Osteocyte (in vitro differentiated cells): ENCODE results near the gene AK5. TPM values are rescaled to one million over a fixed set of nuclear protein-coding genes. Genes with fewer than 3 reads are reported as not detected.

Experiments
- DNase-seq: peaks from one replicate; pipeline ENCODE4 v3.0.0; 2021; ENCODE audit warnings: mixed read lengths; ENCODE audit not compliant: unreplicated experiment; ENCODE audit errors: extremely low spot score
- H3K27ac Mint-ChIP-seq: one replicate; pipeline ENCODE4 v1.8.0; 2021; ENCODE audit warnings: mild to moderate bottlenecking, mixed read lengths; ENCODE audit not compliant: unreplicated experiment
- H3K27me3 Mint-ChIP-seq: one replicate; pipeline ENCODE4 v1.8.0; 2021; ENCODE audit warnings: mixed read lengths; ENCODE audit not compliant: unreplicated experiment
- H3K36me3 Mint-ChIP-seq: one replicate; pipeline ENCODE4 v1.8.0; 2021; ENCODE audit warnings: mixed read lengths; ENCODE audit not compliant: unreplicated experiment
- H3K4me1 Mint-ChIP-seq: one replicate; pipeline ENCODE4 v1.8.0; 2021; ENCODE audit warnings: mixed read lengths; ENCODE audit not compliant: unreplicated experiment
- H3K4me3 Mint-ChIP-seq: one replicate; pipeline ENCODE4 v1.8.0; 2021; ENCODE audit warnings: mild to moderate bottlenecking, moderate library complexity, mixed read lengths; ENCODE audit not compliant: unreplicated experiment
- H3K9me3 Mint-ChIP-seq: one replicate; pipeline ENCODE4 v1.8.0; 2021; ENCODE audit warnings: mixed read lengths; ENCODE audit not compliant: unreplicated experiment
- total RNA-seq: library from RNA; stranded (reverse); gene quantifications from 2 replicates; pipeline ENCODE4 v1.2.1, GENCODE V29; 2021
- TF ChIP-seq, protein P1 (sequence below): fragments of 200-600 bp; sonication (generic); IDR thresholded peaks from 2 replicates; pipeline ENCODE4 v1.5.0; 2021; ENCODE audit warnings: antibody characterized with exemption, mild to moderate bottlenecking, moderate library complexity

The AK5 gene
- total RNA-seq, 1 donor from 2014 or later, result 38.1 TPM

DNA sequence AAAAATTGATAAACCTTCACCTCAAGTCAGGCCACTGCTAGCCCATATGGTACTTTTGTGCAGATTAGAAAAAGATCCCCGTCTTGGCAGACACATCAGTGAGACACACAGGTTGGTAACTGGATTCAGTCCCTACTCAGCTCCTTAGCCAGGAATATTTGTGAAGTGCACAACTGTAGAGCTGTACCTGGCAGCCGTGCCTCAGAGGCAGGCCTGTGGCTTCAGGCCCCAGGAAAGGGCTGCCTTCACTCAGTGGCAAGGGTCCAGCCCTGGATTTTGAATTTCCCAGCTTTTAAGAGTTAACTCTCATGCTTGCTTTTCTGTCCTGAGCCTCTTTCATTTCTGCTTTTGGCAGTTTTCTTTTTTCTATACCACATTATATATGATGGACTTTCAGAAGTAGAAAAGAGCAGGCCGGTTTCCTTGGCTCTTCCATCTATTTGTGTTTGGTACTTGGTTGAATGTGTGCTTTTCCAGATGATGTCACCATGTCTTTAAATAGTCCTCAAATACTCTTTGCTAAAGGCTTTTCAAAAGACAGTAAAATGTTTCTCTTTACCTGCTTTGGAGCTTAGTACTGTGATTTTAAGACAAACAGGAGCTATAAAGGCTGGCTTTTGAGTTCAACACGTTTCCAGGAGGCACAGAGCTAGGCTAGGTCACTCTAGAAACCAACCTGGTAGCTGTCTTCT lies 186.6 kb downstream of the AK5 start:
- Mint-ChIP-seq H3K27ac (peak overlapping the region; percentile 24), H3K27me3 (no peaks in the 10 kb centered on the region), H3K36me3 (no peaks in the 10 kb centered on the region), H3K4me1 (peaks cover 14% of the 10 kb centered on the region), H3K9me3 (no peaks in the 10 kb centered on the region), H3K4me3 (no peak overlapping the region)
- TF ChIP-seq, protein P1, sequence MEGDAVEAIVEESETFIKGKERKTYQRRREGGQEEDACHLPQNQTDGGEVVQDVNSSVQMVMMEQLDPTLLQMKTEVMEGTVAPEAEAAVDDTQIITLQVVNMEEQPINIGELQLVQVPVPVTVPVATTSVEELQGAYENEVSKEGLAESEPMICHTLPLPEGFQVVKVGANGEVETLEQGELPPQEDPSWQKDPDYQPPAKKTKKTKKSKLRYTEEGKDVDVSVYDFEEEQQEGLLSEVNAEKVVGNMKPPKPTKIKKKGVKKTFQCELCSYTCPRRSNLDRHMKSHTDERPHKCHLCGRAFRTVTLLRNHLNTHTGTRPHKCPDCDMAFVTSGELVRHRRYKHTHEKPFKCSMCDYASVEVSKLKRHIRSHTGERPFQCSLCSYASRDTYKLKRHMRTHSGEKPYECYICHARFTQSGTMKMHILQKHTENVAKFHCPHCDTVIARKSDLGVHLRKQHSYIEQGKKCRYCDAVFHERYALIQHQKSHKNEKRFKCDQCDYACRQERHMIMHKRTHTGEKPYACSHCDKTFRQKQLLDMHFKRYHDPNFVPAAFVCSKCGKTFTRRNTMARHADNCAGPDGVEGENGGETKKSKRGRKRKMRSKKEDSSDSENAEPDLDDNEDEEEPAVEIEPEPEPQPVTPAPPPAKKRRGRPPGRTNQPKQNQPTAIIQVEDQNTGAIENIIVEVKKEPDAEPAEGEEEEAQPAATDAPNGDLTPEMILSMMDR, result no peak
- DNase-seq, result no peak

DNA sequence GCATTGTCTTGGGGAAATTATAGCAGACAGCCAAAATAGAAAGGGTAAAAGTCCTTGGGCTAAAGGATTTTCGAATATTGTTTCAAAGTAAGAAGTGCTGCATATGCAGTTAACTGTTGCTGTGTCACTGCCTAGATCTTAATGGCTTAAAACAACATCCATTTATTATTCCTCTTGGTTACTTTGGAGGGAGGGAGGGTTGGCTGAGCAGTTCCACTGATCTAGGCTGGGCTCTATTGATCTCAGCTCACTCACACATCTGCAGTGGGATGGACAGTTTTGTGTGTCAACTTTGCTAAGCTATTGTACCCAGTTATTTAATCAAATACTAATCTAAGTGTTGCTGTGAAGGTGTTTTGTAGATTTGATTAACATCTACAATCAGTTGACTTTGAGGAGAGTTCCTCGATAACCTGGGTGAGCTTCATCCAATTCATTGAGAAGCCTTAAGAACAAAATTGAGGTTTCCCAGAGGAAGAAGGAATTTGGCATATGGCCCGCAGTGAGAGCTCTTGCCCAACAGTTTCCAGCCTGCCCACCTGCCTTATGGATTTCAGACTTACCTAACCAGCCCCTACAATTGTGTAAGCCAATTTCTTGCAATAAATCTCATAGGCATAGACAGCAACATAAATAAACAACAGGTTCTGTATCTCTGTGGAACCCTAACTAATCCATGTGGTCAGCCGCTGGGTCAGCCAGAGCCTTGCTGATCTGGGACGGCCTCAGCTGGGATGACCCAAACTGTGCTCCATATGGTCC lies 187.3 kb downstream of the AK5 start:
- Mint-ChIP-seq H3K27me3 (no peaks in the 10 kb centered on the region), H3K27ac (peak overlapping the region; percentile 24), H3K36me3 (no peaks in the 10 kb centered on the region), H3K4me3 (no peak overlapping the region), H3K4me1 (peaks cover 22% of the 10 kb centered on the region), H3K9me3 (no peaks in the 10 kb centered on the region)
- DNase-seq, result no peak
- TF ChIP-seq, protein P1, result no peak

DNA sequence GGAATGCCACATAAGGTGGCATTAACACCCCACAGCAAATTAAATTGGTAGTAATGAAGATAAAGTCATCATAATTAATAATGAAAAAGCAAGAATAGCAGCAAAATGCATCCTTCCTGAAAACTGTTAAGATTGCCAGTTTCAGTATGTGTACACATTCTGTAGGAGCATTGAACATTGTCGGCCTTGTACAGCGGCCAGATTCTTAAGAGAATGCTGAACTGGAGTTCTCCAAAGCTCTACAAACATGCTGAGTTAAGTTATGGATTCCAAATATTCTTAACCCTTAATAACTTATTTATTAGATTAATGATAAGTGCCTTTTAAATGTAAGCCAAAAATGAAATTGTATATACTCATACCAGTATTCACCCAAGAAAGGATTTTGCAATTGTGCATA lies 189.9 kb downstream of the AK5 start:
- TF ChIP-seq, protein P1, result no peak
- Mint-ChIP-seq H3K4me3 (no peak overlapping the region), H3K9me3 (no peaks in the 10 kb centered on the region), H3K27me3 (no peaks in the 10 kb centered on the region), H3K27ac (no peak overlapping the region), H3K4me1 (peaks cover 22% of the 10 kb centered on the region), H3K36me3 (no peaks in the 10 kb centered on the region)
- DNase-seq, result no peak

DNA sequence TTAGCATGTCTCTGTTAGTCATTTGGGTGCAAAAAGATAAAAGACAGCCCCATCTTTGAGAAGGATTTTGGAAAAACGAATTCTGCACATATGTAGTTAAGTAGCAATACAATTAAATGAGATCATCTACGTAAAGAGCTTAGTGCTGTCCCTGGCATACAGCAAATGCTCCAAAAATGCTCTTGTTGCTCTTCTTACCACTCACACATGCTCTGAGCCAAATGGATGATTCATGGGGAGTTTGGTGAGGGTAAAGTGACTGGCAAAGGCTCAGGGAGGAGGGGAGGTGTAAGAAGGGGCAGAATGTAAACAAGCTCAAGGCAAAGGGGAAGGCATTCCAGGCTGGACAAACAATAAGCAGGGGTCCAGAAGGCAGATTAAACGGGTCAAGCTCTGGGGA lies 191.9 kb downstream of the AK5 start:
- peaks cover 18% of the 10 kb centered on the region for H3K4me1 Mint-ChIP-seq
- TF ChIP-seq, protein P1, result no peak
- H3K4me3 Mint-ChIP-seq, result no peak overlapping the region
- H3K9me3 Mint-ChIP-seq, result peaks cover 5% of the 10 kb centered on the region
- H3K27me3 Mint-ChIP-seq, result no peaks in the 10 kb centered on the region
- peak overlapping the region; percentile 5 for H3K27ac Mint-ChIP-seq
- H3K36me3 Mint-ChIP-seq, result peaks cover 3% of the 10 kb centered on the region
- DNase-seq, result no peak

DNA sequence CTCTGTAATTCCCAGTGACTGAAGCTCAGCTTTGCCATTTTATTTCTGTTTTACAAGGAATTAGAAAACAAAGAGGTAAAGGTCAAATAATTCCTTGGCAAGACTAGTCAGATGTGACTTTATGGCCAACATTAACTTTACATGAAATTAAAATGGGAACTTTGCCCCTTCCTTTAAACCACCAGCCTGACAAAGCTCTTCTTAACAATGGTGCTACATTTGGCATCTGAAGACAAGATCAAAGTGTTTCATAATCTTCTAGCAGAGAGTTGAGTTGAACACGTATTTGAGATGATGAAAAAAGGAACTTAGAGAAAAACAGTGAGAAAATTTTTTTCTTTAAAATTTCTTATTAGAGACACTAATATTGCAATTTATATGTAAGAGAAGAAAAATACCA lies 193.8 kb downstream of the AK5 start:
- peaks cover 6% of the 10 kb centered on the region for H3K9me3 Mint-ChIP-seq
- DNase-seq, result no peak
- H3K4me3 Mint-ChIP-seq, result no peak overlapping the region
- H3K36me3 Mint-ChIP-seq, result peaks cover 7% of the 10 kb centered on the region
- TF ChIP-seq, protein P1, result no peak
- no peaks in the 10 kb centered on the region for H3K27me3 Mint-ChIP-seq
- peaks cover 10% of the 10 kb centered on the region for H3K4me1 Mint-ChIP-seq
- H3K27ac Mint-ChIP-seq, result no peak overlapping the region
